Measurements from ENCODE around the gene GPR157.
"Not testable (repeated sequence)": the region's sequence is repeated elsewhere in the genome, so short reads cannot be mapped to it uniquely, and the experiment has no call there.

GRCh38 chr1:9093996-9094595, 34.8 kb downstream of the GPR157 start:
- TF ChIP-seq ZNF114 (CRISPR knock-in tag; IDR thresholded peaks at IDR 0.05); CTCF (conservative IDR thresholded peaks at IDR 0.05; ENCODE audit: low read depth in 2 of 2); EZH2 (IDR thresholded peaks at IDR 0.05; ENCODE audit: low read depth, unreplicated experiment); POLR2AphosphoS5 (IDR thresholded peaks at IDR 0.05; ENCODE audit: low read depth); ETS1 (IDR thresholded peaks at IDR 0.05); ZNF462 (CRISPR knock-in tag; IDR thresholded peaks at IDR 0.05): not testable (repeated sequence)
